Activated B cell treated with CpG ODN at 0.5 μM for 24 hours (primary cell): ENCODE results near the gene PAGE3. TPM values are rescaled to one million over a fixed set of nuclear protein-coding genes. Genes with fewer than 3 reads are reported as not detected.

Experiments used
- total RNA-seq: library from RNA; stranded (reverse); gene quantifications from 2 replicates; pipeline ENCODE4 v1.2.3, GENCODE V29; 2022

The PAGE3 gene
- total RNA-seq, 1 donor from 2014 or later, result not detected

Other genes with a start within 250 kb of the PAGE3 start
- 0.39 and 0.82 TPM in 2 replicates for gene ALAS2, start 233.9 kb downstream of the PAGE3 start, total RNA-seq
- not detected in 2 replicates for gene PAGE2B, start 189.9 kb downstream of the PAGE3 start, total RNA-seq
- not detected in 2 replicates for gene PAGE2, start 175.9 kb downstream of the PAGE3 start, total RNA-seq
- 0.67 and 1.8 TPM in 2 replicates for gene PAGE5, start 44.6 kb downstream of the PAGE3 start, total RNA-seq
- gene MAGEH1, start 187.2 kb upstream of the PAGE3 start, total RNA-seq, result 8.4 and 9.8 TPM in 2 replicates
- gene USP51, start 224.9 kb upstream of the PAGE3 start, total RNA-seq, result 1.2 and 2.4 TPM in 2 replicates